OCI-LY1 (cell line): ENCODE results near the gene NDUFA7.

Source experiments
- H2AFZ ChIP-seq: fragments of 200-600 bp; sonication (generic), shearing (Covaris generic); 2 replicates; pipeline ENCODE4 v1.6.0; 2014; ENCODE audit warnings: antibody characterized with exemption, mild to moderate bottlenecking, low read length
- H3F3A ChIP-seq: fragments of 200-600 bp; sonication (generic), shearing (Covaris generic); 2 replicates; pipeline ENCODE4 v1.6.0; 2014; ENCODE audit warnings: mild to moderate bottlenecking, antibody characterized with exemption, low read length, moderate library complexity; ENCODE audit not compliant: insufficient read depth
- H3K27ac ChIP-seq: fragments of 200-600 bp; sonication (generic); 2 replicates; pipeline ENCODE4 v1.5.1; 2014; ENCODE audit warnings: low read length, mixed run types, mild to moderate bottlenecking, low read depth; ENCODE audit not compliant: poor library complexity, severe bottlenecking
- H3K27me3 ChIP-seq: fragments of 200-600 bp; sonication (generic); 2 replicates; pipeline ENCODE4 v1.6.0; 2014; ENCODE audit warnings: antibody characterized with exemption, mild to moderate bottlenecking, low read length, moderate library complexity; ENCODE audit not compliant: insufficient read depth
- H3K36me3 ChIP-seq: fragments of 200-600 bp; sonication (generic); 2 replicates; pipeline ENCODE4 v1.6.1; 2014; ENCODE audit warnings: mild to moderate bottlenecking, antibody characterized with exemption, low read length, moderate library complexity, mixed read lengths; ENCODE audit not compliant: insufficient read depth
- H3K4me1 ChIP-seq: fragments of 200-600 bp; sonication (generic); 2 replicates; pipeline ENCODE4 v1.5.1; 2014; ENCODE audit warnings: mild to moderate bottlenecking, low read length, moderate library complexity; ENCODE audit not compliant: insufficient read depth, severe bottlenecking
- H3K4me2 ChIP-seq: fragments of 200-600 bp; sonication (generic), shearing (Covaris generic); 2 replicates; pipeline ENCODE4 v1.6.1; 2014; ENCODE audit warnings: low read length
- H3K4me3 ChIP-seq: fragments of 200-600 bp; sonication (generic); 2 replicates; pipeline ENCODE4 v1.5.1; 2014; ENCODE audit warnings: low read length, low read depth, mild to moderate bottlenecking, mixed read lengths; ENCODE audit not compliant: poor library complexity, severe bottlenecking
- H3K79me2 ChIP-seq: fragments of 200-600 bp; shearing (Covaris generic); 2 replicates; pipeline ENCODE4 v1.6.1; 2016; ENCODE audit warnings: mixed run types, low read length, mixed read lengths; ENCODE audit not compliant: insufficient read depth
- H3K9ac ChIP-seq: fragments of 200-600 bp; sonication (generic), shearing (Covaris generic); 2 replicates; pipeline ENCODE4 v1.6.1; 2014; ENCODE audit warnings: mild to moderate bottlenecking, low read length, mixed read lengths
- H3K9me2 ChIP-seq: fragments of 200-600 bp; sonication (generic), shearing (Covaris generic); 2 replicates; pipeline ENCODE4 v1.6.1; 2014; ENCODE audit warnings: low read depth, mild to moderate bottlenecking, low read length, mixed read lengths
- H3K9me3 ChIP-seq: fragments of 200-600 bp; shearing (Covaris generic); 2 replicates; pipeline ENCODE4 v1.6.1; 2014; ENCODE audit warnings: low read length, mixed read lengths
- H4K20me1 ChIP-seq: fragments of 200-600 bp; sonication (generic), shearing (Covaris generic); 2 replicates; pipeline ENCODE4 v1.6.0; 2016; ENCODE audit warnings: mild to moderate bottlenecking, low read length; ENCODE audit not compliant: insufficient read depth
- CTCF ChIP-seq: fragments of 200-600 bp; sonication (generic), shearing (Covaris generic); IDR thresholded peaks from 2 replicates; pipeline ENCODE4 v1.5.1; 2017; ENCODE audit warnings: mild to moderate bottlenecking, antibody characterized with exemption, low read length, moderate library complexity, mixed read lengths
- EZH2 ChIP-seq: fragments of 200-600 bp; sonication (generic), shearing (Covaris generic); IDR thresholded peaks from 2 replicates; pipeline ENCODE4 v1.8.0; 2017; ENCODE audit warnings: borderline replicate concordance, mixed run types, mild to moderate bottlenecking, antibody characterized with exemption, low read length, moderate library complexity, mixed read lengths

Gene NDUFA7

DNA sequence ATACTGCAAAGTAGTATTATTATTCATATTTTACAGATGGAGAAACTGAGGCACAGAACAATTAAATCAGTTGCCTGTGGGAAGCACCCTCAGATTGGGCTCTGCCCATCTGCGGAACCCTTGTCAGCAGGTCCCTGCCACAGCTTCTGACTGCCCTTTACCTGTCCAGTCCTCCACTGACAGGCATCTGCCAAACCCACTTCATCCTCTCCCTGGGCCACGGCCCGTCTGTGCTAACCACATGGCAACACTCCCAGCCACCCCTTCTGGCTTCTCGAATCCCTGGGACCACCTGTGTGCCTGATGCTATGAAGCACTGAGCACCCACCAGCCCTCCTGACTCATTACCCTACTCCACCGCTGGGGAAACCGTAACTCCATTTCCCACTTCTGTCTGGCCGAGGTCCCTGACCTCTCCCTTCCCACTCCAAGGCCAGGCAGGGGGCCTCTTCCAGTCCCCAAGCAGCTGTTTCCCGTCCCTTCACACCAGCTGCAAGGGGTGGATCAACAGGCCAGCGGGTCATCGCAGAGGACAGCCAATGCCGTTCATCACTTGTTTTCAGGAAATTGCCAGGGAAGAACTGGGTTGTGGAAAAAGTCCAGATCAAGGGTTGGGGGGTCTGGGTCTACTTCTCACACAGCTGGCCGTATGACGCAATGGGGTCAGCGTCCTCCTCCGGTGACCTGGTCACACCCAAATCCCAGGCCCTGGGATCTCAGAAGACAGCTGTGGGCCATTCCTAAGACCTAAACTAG, 19.3 kb upstream of the NDUFA7 start:
- Histone ChIP-seq H3K36me3 (no peaks in the 10 kb centered on the region), H3K27me3 (0 out of 2 replicates have a peak, but pooled peaks cover 7% of the 10 kb centered on the region), H3K79me2 (no peaks in the 10 kb centered on the region), H3K27ac (no peak overlapping the region), H3F3A (no peaks in the 10 kb centered on the region), H3K4me1 (peaks cover 5% of the 10 kb centered on the region), H4K20me1 (no peaks in the 10 kb centered on the region), H3K9me2 (no peaks in the 10 kb centered on the region), H3K4me3 (no peak overlapping the region), H2AFZ (no peak overlapping the region), H3K4me2 (no peak overlapping the region), H3K9me3 (no peaks in the 10 kb centered on the region), H3K9ac (no peak overlapping the region)
- no peak for TF ChIP-seq CTCF
- no peak for TF ChIP-seq EZH2

GRCh38 chr19:8338835-8339234, 17.7 kb upstream of the NDUFA7 start:
- no peaks in the 10 kb centered on the region for H4K20me1 ChIP-seq
- no peaks in the 10 kb centered on the region for H3K9me2 ChIP-seq
- no peak overlapping the region for H3K4me2 ChIP-seq
- H2AFZ ChIP-seq: no peak overlapping the region
- H3K79me2 ChIP-seq: no peaks in the 10 kb centered on the region
- 0 out of 2 replicates have a peak, but pooled peaks cover 7% of the 10 kb centered on the region for H3K27me3 ChIP-seq
- no peaks in the 10 kb centered on the region for H3K36me3 ChIP-seq
- H3K4me3 ChIP-seq: no peak overlapping the region
- H3K27ac ChIP-seq: no peak overlapping the region
- no peak overlapping the region for H3K9ac ChIP-seq
- TF ChIP-seq EZH2: no peak
- no peak for TF ChIP-seq CTCF
- peaks cover 5% of the 10 kb centered on the region for H3K4me1 ChIP-seq
- H3F3A ChIP-seq: no peaks in the 10 kb centered on the region
- H3K9me3 ChIP-seq: no peaks in the 10 kb centered on the region

DNA sequence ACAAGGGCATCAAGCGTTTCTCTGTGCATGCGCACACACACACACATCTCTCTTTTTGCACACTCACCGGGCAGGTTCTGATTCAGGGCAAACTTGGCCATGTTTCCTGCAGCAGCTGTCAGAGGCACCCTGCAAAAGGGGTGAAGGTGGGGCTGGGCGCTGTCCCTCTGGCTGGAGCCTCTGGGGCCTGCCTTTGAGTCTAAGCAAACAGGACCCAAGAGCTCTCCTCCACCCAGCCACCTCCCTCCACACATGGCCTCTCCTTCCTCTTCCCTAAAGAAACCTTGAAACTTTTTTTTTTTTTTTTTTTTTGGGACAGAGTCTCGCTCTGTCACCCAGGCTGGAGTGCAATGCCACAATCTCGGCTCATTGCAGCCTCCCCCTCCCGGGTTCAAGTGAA, 16.6 kb upstream of the NDUFA7 start:
- TF ChIP-seq CTCF (no peak), EZH2 (no peak)
- H2AFZ ChIP-seq: no peak overlapping the region
- no peaks in the 10 kb centered on the region for H3K9me3 ChIP-seq
- no peak overlapping the region for H3K4me3 ChIP-seq
- no peak overlapping the region for H3K4me2 ChIP-seq
- H3K36me3 ChIP-seq: no peaks in the 10 kb centered on the region
- no peaks in the 10 kb centered on the region for H3F3A ChIP-seq
- H3K79me2 ChIP-seq: no peaks in the 10 kb centered on the region
- peaks cover 1% of the 10 kb centered on the region for H3K4me1 ChIP-seq
- H4K20me1 ChIP-seq: no peaks in the 10 kb centered on the region
- no peak overlapping the region for H3K27ac ChIP-seq
- H3K9me2 ChIP-seq: no peaks in the 10 kb centered on the region
- 0 out of 2 replicates have a peak, but pooled peaks cover 7% of the 10 kb centered on the region for H3K27me3 ChIP-seq
- no peak overlapping the region for H3K9ac ChIP-seq
